COLO829 (cell line): ENCODE data around the gene MAMLD1.

Experiments
- DNase-seq: peaks from one replicate; pipeline ENCODE4 v3.0.0; 2012; ENCODE audit warnings: low spot score

The MAMLD1 gene

DNA sequence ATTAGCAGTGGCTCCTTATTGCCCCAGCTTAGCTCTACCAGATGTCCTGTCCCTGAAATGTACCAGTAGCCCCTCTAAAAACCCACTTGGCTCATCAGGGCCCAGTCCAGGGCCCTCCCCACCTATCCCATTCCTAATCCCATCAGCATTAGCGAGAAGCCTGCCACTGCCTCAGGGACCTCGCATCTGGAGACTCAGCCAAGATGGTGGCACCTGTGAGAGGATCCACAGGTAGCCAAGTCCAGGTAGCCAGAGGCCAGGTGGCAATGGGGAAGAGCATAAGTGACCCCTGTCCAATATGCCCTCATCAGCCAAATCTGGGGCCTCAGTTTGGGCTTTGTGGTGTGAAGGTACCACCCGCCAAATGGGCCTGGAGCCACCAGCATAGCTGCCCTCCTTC lies 97.7 kb downstream of the MAMLD1 start:
- DNase-seq, result no peak

DNA sequence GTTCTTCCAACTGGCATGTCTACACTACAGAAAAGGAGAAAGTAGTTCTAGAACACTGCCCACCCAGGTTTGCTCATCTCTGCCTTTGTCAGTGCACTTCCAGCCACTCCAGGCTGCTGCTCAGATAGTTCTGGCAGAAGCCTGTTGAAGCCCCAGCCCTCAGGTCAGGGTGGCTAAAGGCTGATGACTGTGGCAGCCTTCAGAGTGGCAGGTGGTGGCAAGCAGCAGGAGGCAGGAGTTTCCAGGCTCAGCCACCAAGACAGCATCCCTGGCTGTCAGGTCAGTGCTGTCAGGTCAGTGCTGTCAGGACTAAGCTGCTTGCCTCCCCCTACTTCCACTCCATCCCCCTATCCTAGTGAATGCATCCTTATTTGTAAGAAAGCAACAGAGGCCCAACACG lies 100.4 kb downstream of the MAMLD1 start:
- DNase-seq, result no peak

DNA sequence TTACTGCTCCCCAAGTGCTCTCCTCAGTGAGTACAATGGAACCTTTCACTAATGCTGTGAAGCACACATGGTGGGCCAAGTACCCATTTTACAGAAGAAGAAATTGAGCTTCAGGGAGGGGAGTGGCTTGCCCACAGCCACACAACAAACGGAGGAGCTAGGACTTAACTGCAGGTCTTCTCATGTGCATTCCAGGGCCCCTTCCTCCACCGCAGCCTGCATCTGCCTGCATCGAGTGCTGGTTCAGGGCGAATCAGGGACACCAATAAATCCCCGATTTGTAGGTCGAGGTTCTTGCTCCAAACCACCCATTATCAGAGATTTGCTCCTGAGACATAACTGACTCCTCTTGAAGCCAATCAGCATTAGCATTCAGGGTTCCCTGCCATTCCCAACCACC lies 100.9 kb downstream of the MAMLD1 start:
- DNase-seq, result no peak

DNA sequence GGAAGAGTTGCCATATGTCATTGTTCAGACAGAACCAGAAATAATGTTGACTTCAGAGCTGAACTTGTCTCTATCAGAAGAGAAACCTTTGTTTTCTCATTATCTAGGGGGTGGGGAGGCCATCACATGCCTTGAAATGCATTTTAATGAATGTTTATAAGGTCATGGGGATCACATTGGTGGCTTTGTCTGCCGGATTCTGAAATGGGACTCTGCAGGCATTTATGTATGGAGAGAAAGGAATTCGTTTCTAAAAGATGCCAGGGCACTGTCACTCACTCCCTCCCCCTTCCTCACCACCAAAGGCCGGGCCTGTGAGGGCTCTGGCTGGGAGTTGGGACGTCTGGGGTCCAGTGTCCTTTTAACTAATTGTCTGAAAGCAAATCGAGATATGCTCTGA lies 102.2 kb downstream of the MAMLD1 start:
- DNase-seq, result peak; percentile 73

DNA sequence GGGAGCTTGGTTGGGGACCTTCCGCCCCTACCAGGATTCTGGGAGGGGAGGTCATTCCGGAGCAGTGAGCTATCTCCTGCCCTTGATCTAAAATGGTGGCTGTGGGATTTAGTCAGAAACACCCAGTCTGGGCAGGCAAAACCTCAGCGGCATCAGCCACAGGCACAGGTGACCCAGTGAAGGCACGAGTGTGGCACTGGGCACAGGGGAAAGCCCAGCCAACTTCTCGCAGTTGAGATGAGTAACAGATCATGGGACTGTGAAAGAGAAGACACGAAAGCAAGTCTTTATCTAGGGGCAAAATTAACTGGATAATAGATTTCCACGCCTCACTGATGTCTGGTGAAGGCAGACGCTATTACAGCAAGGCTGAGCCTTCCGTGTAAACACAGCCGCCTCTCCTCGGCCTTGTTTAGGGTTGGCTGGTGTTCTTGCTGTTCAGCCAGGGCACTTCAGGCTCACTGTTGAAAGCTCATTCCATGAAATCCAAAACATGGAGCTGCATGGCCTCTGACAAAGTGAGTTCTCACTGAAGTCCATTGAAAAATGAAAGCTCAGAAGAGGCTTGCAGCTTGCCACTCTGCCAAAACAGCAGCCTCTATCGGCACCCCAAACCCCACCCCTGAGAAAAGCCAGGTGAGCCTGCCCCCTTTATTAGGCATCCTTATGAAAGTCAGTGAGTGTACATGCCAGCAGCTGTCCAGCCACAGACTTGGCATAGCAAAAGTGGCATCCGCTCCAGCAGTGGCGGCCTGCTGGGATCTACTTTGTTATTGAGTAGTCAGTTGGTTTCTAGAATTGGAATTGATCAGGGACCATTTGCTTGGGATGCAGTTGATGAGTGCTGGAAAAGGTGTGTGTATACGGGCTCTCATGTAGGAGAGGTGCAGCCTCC lies 103.0 kb downstream of the MAMLD1 start:
- peak; percentile 63 for DNase-seq

DNA sequence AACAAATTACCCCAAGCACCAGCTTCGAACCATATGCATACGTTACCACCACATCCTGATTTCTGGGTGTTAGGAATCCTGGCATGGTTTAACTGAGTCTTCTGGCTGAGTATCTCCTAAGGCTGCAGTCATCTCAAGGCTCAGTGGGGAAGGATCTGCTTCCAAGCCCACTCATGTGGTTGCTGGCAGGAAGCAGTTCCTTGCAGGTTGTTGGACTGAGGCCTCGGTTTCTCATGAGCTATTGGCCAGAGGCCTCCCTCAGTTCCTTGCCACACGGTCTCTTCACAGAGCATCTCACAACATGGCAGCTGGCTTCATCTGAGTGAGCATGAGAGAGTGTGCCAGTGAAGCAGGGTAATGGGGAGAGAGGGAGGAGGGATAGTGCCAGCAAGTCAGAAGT lies 109.2 kb downstream of the MAMLD1 start:
- DNase-seq, result no peak

DNA sequence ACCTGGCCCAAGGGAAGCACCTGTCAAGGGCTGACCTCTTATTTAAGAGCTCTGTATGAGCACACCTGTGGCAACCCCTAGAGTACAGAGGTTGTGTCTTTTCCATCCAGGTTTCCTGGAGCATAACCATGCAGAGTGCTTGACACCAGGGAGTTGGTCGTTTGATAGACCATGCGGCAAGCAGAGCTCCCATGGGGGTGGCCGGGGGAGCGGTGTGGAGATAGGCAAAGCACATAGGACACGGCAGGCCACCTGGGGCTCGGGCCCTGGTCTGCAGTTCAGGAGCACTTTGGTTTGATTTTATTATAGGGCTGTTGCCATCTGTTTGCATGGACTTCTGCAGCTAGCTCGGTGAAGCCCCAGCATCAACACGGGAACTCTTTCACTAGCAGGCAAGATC lies 110.3 kb downstream of the MAMLD1 start:
- DNase-seq, result no peak

DNA sequence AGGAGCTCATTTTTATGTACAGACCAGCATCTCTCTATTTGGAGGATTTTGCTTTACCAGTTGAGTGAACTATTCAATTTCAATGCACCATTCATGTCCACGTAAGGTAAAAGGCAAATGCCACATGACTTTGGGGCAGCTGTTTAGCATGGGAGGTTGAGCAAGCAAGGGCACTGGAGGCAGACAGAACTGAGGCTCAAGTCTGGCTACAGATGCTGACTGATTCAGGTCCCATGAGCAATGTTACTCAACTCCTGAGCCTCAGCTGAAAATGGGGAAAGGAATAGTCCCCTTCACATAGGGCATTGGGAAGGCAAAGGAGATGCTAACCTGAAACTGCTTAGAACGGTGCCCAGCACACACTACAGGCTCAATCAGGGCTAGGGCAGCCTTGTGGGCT lies 112.3 kb downstream of the MAMLD1 start:
- no peak for DNase-seq

DNA sequence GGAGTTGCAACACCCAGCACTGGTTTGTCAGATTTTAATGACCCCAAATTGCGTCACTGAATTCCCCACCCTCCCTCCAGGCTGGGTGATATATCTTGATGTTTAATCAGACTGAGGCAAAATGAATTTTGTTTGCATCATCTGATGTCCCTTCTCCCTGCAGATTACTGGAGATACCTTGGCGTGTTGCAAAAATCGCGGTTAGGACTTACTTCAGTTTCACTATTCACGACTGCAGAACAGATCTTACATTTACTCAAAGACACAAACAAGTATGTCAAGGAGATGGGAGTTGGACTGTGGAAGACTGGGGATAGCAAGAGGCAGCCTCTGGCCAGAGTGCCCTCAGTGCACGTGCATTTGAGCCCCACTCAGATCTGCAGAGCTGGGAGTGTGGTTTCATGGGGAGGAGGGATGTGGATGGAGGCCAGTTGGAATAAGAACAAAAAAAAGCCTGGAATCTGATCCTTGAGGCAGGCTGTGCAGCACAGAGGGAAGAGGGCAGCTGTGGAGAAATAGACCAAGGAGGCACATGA lies 113.1 kb downstream of the MAMLD1 start:
- no peak for DNase-seq

DNA sequence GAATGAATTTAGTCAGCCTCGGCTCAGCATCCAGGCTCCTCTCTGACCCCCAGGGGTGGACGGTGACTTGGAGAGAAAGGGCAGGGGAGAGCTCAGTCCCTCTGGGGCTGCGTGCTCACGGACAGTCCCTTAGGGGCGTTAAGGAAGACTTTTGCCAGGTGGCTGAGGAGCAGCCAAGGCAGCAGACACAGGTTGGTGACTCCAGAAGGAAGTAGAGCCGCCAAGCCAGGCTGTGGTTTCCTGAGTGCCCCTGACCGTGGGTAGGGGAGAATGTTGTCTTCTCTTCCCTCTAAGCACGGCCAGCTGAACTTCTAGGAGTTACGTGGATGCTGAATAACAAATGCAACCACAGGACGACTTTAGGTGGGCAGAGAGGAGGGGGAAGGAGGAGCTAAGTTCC lies 114.3 kb downstream of the MAMLD1 start:
- no peak for DNase-seq

DNA sequence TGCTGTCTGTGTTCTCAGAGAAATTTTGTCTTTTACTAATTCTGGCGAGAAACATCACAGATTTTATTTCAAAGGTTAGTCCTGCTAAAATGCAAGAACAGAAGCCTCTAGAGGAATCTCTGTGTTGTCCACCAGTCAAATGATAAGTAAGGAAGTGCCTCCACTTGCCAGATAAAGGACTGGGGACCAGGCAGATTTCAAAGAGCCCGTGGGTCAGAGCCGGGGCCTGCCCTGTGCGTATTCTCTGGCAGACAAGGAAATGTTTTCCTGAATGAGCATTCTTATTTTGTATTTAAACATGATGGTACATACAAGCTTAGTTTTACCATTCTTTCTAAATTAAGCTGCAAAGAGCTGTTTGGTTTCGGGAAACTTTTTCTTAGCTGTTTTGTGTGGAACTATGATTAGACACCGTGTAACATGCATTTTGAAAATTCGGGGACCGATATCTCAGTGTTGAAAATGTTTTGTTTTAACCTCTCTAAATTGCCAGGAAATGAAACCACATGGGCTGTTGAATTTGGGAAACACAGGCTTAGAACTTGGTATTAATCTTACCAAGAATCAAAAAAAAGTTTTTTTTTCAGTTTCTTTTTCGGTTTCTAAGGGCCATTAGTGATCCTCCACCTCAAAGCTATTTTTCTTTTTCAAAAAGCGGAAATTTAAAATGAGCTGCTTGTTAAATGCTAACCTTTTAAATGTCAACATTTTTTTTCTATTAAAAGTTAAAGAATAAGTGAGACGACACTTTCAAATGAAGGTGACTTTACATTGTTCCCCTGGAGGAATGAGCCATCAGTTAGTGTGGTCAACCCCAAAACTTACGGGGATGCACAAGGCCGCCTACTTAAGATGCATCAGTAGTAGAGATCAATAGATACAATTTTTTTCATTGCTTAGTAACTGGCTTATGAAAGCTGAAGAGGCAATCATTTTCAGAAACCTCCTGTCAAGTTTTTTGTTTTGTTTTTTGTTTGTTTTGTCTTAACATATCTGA lies 115.7 kb downstream of the MAMLD1 start:
- no peak for DNase-seq

DNA sequence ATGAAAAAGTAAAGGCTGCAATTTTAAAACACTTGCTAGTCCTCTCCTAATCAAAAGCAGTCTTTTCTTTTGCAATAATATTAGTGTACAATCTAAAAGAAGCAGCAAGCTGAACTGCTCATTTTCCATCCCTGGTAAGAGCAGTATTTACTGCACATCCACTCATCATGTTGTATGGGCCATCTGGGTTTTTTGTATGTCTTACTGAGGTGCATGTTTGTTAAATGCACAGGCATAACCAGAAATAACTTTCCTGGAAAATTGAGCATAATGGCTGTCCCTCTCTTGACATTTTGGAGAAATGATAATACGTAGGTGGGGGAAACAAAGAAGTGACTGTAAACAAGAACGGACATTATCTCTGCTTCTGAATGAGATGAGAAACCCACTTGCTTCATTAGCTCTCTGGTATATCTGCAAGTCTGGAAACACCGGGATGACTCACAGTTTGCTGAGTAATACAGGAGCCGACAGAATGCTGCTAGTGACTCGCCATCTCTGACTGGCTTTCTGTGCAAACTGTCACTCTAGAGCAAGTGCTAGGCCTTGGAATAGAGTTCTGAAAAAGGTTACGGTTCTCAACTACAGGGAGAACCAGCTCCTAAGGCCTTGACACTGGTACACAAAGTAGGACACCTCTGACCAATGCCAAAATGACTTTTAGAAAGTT lies 119.6 kb downstream of the MAMLD1 start:
- DNase-seq, result peak; percentile 66

DNA sequence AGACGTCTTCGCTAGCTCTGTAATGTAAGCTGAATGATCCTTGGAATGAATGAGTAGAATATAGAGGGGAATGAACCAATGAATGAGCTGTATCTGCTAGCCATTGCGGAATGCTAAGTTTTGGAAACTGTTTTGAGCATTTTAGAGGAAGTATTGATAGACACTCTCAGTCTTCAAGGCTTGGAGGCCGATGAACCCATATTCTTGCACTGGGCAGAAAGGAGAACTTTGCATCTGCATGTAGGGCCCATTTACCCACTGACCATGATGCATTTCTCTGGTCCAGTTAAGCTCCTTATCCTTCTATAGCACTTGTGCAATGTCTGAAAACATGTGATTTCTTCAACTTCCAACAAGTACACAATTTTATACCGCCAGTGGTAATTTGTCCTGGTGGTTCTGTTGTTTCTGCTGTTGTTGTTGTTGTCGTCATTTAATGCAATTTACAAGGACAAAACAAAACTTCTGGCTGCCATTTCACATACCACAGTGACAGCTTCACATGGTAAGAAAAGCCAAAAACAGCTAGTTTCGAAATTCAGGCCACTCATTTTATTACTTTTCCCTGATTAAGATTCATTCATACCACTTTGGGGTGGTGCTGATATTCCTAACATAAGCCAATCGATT lies 120.4 kb downstream of the MAMLD1 start:
- DNase-seq, result no peak

DNA sequence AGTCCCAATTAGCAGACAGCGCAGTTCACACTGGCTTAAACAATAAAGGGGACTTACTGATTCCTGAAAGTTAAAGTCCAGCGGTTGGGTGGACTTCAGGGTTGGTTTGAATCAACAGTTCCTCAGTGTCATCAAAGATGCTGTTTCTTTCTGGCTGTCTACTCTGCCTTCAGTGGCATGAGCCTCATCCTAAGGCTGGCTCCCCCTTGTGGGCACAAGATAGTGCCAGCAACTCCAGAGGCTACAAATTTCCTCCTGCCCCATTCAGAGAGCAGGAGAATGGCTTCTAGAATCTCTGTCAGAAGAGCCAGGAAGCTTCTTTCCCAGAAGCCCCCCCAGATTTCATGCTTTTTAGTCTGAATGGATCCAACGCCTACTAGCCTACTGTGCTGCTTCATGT lies 122.9 kb downstream of the MAMLD1 start:
- peak; percentile 65 for DNase-seq

DNA sequence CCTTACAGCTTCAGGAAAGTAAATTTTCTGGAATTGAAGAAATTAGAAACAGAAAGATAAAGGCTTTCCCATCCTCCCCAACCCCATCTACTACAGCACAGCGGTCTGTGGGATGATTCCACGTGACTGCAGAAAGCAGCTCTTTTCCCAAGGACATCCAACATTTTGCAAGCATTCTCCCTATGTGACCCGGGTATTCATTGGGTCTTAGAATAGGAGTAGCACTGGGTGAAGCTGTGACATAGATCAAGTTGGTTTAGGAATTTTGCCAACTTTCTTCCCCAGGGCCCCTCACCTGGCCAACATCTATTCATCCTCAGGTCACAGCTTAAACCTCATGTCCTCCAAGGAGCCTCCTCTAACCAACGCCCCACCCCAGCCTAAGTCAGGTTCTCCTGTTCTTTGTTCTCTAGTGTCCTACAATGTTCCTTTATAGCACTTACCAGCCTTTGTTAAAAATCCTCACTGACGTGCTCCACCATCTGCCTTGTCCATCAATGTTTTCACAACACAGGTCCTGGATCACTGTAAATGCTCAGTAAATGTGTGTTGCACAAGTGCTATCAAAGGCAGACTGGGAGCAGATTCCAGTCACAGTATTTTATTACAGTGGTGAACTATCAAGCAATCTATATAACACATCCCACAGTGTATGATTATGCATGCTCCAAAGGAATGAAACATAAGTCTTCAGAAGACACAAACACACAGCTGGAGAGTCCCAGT lies 124.4 kb downstream of the MAMLD1 start:
- no peak for DNase-seq

DNA sequence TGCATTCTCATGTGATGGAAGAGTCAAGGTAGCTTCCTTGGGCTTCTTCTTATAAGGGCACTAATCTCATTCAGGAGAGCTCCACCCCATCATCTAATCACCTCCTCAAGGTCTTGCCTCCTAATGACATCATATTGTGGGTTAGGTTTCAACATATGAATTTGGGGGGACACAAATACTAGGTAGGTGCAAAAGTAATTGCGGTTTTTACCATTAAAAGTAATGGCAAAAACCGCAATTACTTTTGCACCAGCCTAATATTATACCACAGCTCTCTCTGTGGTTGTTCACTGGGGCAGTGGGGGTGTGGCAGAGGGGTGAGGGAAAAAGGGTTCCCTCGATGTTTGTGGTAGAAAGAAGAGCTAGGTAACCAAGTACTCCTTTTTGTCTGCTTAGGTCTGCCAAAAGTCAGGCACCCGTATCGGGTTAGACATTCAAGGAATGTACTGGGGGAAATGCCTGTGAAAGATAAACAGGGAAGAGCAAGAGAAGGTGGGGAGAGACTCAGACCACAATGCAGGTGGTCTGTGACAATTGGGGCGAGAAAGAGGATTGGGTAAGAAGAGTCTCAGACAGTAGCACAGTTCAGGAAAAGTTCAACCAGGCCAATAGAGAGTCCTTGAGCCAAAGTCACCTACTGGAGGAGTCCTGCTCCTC lies 126.4 kb downstream of the MAMLD1 start:
- no peak for DNase-seq

DNA sequence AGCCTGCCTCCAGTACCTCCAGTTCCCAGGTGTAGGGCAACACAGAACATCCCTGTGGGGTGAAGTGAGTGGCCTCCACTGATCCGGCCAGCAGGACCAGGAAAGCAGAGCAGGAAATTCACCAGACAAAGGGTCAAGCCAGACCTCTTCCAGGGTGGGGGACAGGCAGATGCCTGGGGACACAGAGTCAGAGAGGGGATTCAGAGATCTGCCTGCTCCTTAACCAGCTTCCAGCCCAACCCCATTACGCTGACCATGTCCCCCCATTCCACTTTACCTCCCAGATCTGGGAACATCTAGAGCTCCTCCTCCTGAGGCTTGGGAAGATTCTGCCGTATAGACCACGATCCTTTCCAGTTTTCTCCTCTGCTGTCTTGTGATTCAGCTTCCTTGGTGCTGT lies 132.4 kb downstream of the MAMLD1 start:
- no peak for DNase-seq

DNA sequence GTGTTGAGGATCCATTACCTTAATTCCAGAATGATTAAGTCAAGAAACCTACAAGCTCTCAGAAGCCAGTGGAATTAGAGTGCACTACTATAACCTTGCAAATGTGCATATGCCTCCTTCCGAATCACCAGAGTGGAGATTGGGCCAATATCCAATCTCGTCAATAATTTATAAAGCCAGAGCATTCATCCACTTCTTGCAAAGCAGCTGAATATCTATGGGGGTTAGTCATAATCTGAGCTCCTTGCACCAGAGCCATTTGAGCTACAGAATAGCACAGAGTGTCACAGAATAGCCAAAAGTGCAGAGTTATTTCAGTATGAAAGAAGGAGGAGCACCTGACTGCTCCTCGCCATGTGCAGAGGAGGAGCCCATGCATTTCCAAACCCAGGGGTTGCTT lies 136.1 kb downstream of the MAMLD1 start:
- no peak for DNase-seq

DNA sequence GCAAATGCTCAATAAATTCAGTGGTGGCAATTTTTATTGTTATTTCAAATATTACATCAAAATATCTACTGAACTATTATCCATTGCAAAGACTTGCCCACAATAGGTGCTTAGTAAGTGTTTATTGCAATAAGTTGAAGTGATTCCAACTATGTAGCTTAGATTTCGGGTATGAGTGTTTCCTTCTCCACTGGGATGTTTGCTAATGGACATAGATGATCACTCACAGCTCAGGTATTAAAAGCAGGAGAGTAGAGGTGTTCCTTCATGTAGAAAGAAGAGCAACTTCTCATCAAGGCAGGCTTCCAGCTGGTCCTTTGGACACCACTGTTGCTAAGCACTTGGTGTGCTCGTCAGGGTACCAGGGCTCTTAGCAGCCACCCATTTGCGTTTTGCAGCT lies 139.0 kb downstream of the MAMLD1 start:
- no peak for DNase-seq
